HepG2 (cell line): ENCODE results near the gene TH. TPM values are rescaled to one million over a fixed set of nuclear protein-coding genes. Genes with fewer than 3 reads are reported as not detected.

Source experiments
- CAMTA2 ChIP-seq: sonication (generic); formaldehyde crosslinking; IDR thresholded peaks from 2 replicates; pipeline ENCODE4 v1.4.0; 2020; ENCODE audit warnings: mild to moderate bottlenecking, missing genetic modification reagents, borderline replicate concordance
- DMAP1 ChIP-seq: IDR thresholded peaks from 2 replicates; pipeline ENCODE4 v1.6.1; 2016
- FOXK1 ChIP-seq: sonication (generic); formaldehyde crosslinking; IDR thresholded peaks from 2 replicates; pipeline ENCODE4 v1.4.0; 2020; ENCODE audit warnings: low read depth, missing genetic modification reagents, borderline replicate concordance
- GFI1 ChIP-seq: sonication (generic); formaldehyde crosslinking; IDR thresholded peaks from 2 replicates; pipeline ENCODE4 v1.5.0; 2020; ENCODE audit warnings: missing genetic modification reagents, mild to moderate bottlenecking, borderline replicate concordance
- HOXA3 ChIP-seq: sonication (generic); formaldehyde crosslinking; IDR thresholded peaks from 2 replicates; pipeline ENCODE4 v1.5.0; 2020; ENCODE audit warnings: missing genetic modification reagents
- HOXA9 ChIP-seq: sonication (generic); formaldehyde crosslinking; IDR thresholded peaks from 2 replicates; pipeline ENCODE4 v1.8.1; 2022; ENCODE audit warnings: missing genetic modification reagents, mild to moderate bottlenecking, moderate library complexity, borderline replicate concordance
- ISX ChIP-seq: sonication (generic); formaldehyde crosslinking; conservative IDR thresholded peaks from 2 replicates; pipeline ENCODE4 v1.5.0; 2020; ENCODE audit warnings: missing genetic modification reagents
- MED1 ChIP-seq: sonication (generic); formaldehyde crosslinking; IDR thresholded peaks from 2 replicates; pipeline ENCODE4 v1.4.0; 2020; ENCODE audit warnings: missing genetic modification reagents
- NCOA1 ChIP-seq: sonication (generic); formaldehyde crosslinking; IDR thresholded peaks from 2 replicates; pipeline ENCODE4 v1.9.0; 2021; ENCODE audit warnings: missing genetic modification reagents
- NCOA2 ChIP-seq: sonication (generic); formaldehyde crosslinking; IDR thresholded peaks from 2 replicates; pipeline ENCODE4 v1.8.0; 2022; ENCODE audit warnings: inconsistent platforms
- NONO ChIP-seq, 2 experiments: fragments of 450-650 bp in 1 of 2; sonication (generic) in 1 of 2; formaldehyde crosslinking in 1 of 2; IDR thresholded peaks in 1 of 2; conservative IDR thresholded peaks in 1 of 2; 2 replicates each; pipeline versions ENCODE4 v1.6.1 to v1.8.0; 2017 to 2022; ENCODE audit warnings: mild to moderate bottlenecking in 1 of 2, missing genetic modification reagents in 1 of 2, moderate library complexity in 1 of 2
- NPAS2 ChIP-seq: sonication (generic); formaldehyde crosslinking; IDR thresholded peaks from 2 replicates; pipeline ENCODE4 v1.8.0; 2022; ENCODE audit warnings: mild to moderate bottlenecking, missing genetic modification reagents, borderline replicate concordance
- POLR2AphosphoS2 ChIP-seq: IDR thresholded peaks from 2 replicates; pipeline ENCODE4 v1.6.1; 2011; ENCODE audit warnings: low read depth, low read length, improper control_type of control experiment
- RBM22 ChIP-seq: fragments of 200-400 bp; formaldehyde crosslinking; optimal IDR thresholded peaks from 2 replicates; pipeline ENCODE3; 2017; ENCODE audit warnings: mild to moderate bottlenecking, low read length, moderate library complexity
- TRIM24 ChIP-seq: sonication (generic); formaldehyde crosslinking; IDR thresholded peaks from 2 replicates; pipeline ENCODE4 v1.8.0; 2022; ENCODE audit warnings: mild to moderate bottlenecking, missing genetic modification reagents
- ZBTB42 ChIP-seq: sonication (generic); formaldehyde crosslinking; IDR thresholded peaks from 2 replicates; pipeline ENCODE4 v1.5.0; 2020; ENCODE audit warnings: mild to moderate bottlenecking, missing genetic modification reagents
- ZBTB7A ChIP-seq: sonication (generic); formaldehyde crosslinking; IDR thresholded peaks from 2 replicates; pipeline ENCODE4 v1.8.0; 2022; ENCODE audit warnings: mild to moderate bottlenecking, missing genetic modification reagents
- ZNF124 ChIP-seq: sonication (generic); formaldehyde crosslinking; IDR thresholded peaks from 2 replicates; pipeline ENCODE4 v1.4.0; 2020; ENCODE audit warnings: missing genetic modification reagents
- ZNF296 ChIP-seq: sonication (generic); formaldehyde crosslinking; conservative IDR thresholded peaks from 2 replicates; pipeline ENCODE4 v1.5.0; 2020; ENCODE audit warnings: mild to moderate bottlenecking, missing genetic modification reagents
- ZNF382 ChIP-seq: sonication (generic); formaldehyde crosslinking; IDR thresholded peaks from 2 replicates; pipeline ENCODE4 v1.5.0; 2020; ENCODE audit warnings: missing genetic modification reagents, mild to moderate bottlenecking, borderline replicate concordance
- ZNF451 ChIP-seq: sonication (generic); formaldehyde crosslinking; IDR thresholded peaks from 2 replicates; pipeline ENCODE4 v1.5.0; 2020; ENCODE audit warnings: mild to moderate bottlenecking, missing genetic modification reagents
- ZNF841 ChIP-seq: sonication (generic); formaldehyde crosslinking; IDR thresholded peaks from 2 replicates; pipeline ENCODE4 v1.8.1; 2023; ENCODE audit warnings: missing genetic modification reagents, borderline replicate concordance
- ZSCAN21 ChIP-seq: sonication (generic); formaldehyde crosslinking; IDR thresholded peaks from 2 replicates; pipeline ENCODE4 v1.8.0; 2022; ENCODE audit warnings: mild to moderate bottlenecking, missing genetic modification reagents, moderate library complexity, borderline replicate concordance
- polyA plus RNA-seq, 8 experiments: library from polyadenylated mRNA; depleted of rRNA in 3 of 8; stranded (reverse) in 7 of 8; unstranded in 1 of 8; fragments of >200 nt; fragmentation: Illumina TruSeq in 4 of 8; extraction: Trizol in 4 of 8; gene quantifications; 2 replicates each; pipeline versions ENCODE4 v1.2.1 to v1.2.3, GENCODE V29; 2011 to 2016; ENCODE audit warnings: low read depth in 4 of 8, missing spikeins in 1 of 8, mixed read lengths in 1 of 8; ENCODE audit not compliant: insufficient read depth in 1 of 8
- total RNA-seq, 5 experiments: library from RNA; depleted of rRNA; stranded (reverse); fragments of >200 nt; fragmentation: Illumina TruSeq; extraction: Trizol; gene quantifications; 2 replicates each; pipeline ENCODE4 v1.2.3, GENCODE V29; 2016; ENCODE audit warnings: low read depth in 1 of 5
- TF ChIP-seq, protein P1 (sequence below): sonication (generic); formaldehyde crosslinking; IDR thresholded peaks from 2 replicates; pipeline ENCODE4 v1.4.0; 2020; ENCODE audit warnings: missing genetic modification reagents
- TF ChIP-seq, protein P2 (sequence below): sonication (generic); formaldehyde crosslinking; conservative IDR thresholded peaks from 2 replicates; pipeline ENCODE4 v1.8.0; 2022; ENCODE audit warnings: missing genetic modification reagents
- TF ChIP-seq, protein P3 (sequence below): sonication (generic); formaldehyde crosslinking; IDR thresholded peaks from 2 replicates; pipeline ENCODE4 v1.4.0; 2020; ENCODE audit warnings: mild to moderate bottlenecking, missing genetic modification reagents

TH gene
- total and polyA plus RNA-seq, 2 of the 13 experiments (the other 11 are each of a cell fraction or from before 2014, with no cell fraction given), result 0.36 TPM; not detected in 1

DNA sequence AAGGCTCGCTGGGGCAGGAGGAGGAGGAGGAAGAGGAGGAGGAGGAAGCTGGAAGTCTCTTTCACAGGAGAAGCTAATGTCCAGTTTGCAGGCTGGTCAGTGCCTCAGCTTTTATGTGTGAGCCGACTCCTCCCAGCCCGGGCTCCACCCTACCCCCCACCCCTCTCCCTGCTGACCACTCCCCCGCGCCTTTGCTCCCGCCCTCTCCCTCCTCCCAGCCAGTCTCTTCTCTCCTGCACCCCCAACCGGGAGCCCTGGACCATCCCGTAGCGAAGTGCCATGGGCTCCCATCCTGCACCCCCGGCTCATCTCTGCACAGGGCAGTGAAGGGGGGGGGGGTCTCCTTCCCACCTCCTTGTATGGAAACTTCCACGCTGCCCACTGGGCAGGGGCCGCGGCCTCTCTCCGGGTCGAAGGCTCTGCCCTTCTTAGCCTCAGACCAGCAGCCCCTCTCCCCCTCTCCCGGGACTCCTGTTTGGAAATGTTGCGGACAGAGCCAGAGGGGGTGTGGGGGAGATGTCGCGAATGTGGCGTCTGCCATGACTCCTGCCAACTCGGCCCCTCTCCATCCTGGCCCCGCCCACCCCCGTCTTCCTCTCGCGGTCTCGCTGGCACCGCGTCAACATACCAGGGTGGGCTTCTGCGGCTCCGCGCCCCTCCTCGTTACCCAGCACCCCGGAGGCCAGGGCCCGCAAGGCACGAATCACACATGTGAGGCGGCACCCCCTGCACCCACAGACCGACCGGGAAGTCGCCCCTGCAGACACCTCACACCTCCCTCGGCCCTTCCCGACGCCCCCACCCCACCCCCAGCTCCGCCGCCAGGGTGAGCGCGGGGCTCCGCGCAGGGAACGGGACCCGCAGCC lies 34.2 kb downstream of the TH start (continued):
- TF ChIP-seq CAMTA2 (CRISPR knock-in tag) (no peak), NPAS2 (CRISPR knock-in tag) (no peak), ZNF382 (CRISPR knock-in tag) (no peak), MED1 (peak; percentile 35; the same call in 1 of the 2 replicates), NCOA2 (CRISPR knock-in tag) (0 out of 2 replicates have a peak, but pooled peaks have one; percentile 10), ISX (CRISPR knock-in tag) (no peak), ZNF296 (CRISPR knock-in tag) (0 out of 2 replicates have a peak, but pooled peaks have one; percentile 57), FOXK1 (CRISPR knock-in tag) (no peak), ZSCAN21 (peak; percentile 65; the same call in 1 of the 2 replicates), NONO (IDR thresholded peaks at IDR 0.05) (no peak), NONO (CRISPR knock-in tag; conservative IDR thresholded peaks at IDR 0.05) (peak; percentile 12; the same call in 1 of the 2 replicates), ZNF124 (CRISPR knock-in tag) (no peak), HOXA9 (CRISPR knock-in tag) (no peak), TRIM24 (CRISPR knock-in tag) (no peak), DMAP1 (CRISPR knock-in tag) (no peak; the same call in 1 of the 2 replicates), NCOA1 (CRISPR knock-in tag) (no peak), HOXA3 (peak; percentile 16; the same call in 1 of the 2 replicates), GFI1 (no peak), POLR2AphosphoS2 (no peak), ZNF841 (CRISPR knock-in tag) (no peak), RBM22 (no peak), ZNF451 (CRISPR knock-in tag) (no peak), ZBTB7A (CRISPR knock-in tag) (no peak; the same call in 1 of the 2 replicates), ZBTB42 (CRISPR knock-in tag) (no peak)
- TF ChIP-seq, protein P1, sequence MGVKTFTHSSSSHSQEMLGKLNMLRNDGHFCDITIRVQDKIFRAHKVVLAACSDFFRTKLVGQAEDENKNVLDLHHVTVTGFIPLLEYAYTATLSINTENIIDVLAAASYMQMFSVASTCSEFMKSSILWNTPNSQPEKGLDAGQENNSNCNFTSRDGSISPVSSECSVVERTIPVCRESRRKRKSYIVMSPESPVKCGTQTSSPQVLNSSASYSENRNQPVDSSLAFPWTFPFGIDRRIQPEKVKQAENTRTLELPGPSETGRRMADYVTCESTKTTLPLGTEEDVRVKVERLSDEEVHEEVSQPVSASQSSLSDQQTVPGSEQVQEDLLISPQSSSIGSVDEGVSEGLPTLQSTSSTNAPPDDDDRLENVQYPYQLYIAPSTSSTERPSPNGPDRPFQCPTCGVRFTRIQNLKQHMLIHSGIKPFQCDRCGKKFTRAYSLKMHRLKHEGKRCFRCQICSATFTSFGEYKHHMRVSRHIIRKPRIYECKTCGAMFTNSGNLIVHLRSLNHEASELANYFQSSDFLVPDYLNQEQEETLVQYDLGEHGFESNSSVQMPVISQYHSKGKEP (CRISPR knock-in tag), result no peak
- TF ChIP-seq, protein P2, sequence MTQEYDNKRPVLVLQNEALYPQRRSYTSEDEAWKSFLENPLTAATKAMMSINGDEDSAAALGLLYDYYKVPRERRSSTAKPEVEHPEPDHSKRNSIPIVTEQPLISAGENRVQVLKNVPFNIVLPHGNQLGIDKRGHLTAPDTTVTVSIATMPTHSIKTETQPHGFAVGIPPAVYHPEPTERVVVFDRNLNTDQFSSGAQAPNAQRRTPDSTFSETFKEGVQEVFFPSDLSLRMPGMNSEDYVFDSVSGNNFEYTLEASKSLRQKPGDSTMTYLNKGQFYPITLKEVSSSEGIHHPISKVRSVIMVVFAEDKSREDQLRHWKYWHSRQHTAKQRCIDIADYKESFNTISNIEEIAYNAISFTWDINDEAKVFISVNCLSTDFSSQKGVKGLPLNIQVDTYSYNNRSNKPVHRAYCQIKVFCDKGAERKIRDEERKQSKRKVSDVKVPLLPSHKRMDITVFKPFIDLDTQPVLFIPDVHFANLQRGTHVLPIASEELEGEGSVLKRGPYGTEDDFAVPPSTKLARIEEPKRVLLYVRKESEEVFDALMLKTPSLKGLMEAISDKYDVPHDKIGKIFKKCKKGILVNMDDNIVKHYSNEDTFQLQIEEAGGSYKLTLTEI (CRISPR knock-in tag), result no peak
- TF ChIP-seq, protein P3, sequence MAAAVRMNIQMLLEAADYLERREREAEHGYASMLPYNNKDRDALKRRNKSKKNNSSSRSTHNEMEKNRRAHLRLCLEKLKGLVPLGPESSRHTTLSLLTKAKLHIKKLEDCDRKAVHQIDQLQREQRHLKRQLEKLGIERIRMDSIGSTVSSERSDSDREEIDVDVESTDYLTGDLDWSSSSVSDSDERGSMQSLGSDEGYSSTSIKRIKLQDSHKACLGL (CRISPR knock-in tag), result no peak
